NAMALWA (cell line): ENCODE measurements around the gene TNC.

ENCODE experiments used
- DNase-seq: peaks from one replicate; pipeline ENCODE4 v3.0.0-alpha.2; 2015; ENCODE audit warnings: low spot score

TNC gene

DNA sequence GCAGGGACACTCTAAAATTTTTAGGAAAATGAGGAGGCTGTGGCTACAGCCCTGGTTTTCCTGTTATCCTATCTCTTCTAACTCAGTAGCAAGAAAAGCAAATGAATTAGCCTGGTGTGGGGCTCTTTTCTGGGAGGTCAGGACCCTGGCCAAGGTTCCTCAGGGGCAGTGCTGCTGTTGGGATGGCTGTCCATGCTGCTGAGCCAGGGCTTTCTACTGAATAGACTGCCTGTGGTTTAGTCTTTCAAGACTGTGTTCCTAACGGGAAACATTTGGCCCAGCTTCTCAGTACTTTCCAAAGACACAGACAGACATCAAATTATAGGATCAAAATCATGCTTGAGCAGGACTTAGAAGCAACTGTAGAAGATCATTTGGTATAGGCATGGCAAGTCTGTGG is 18.1 kb downstream of the TNC start:
- no peak for DNase-seq

DNA sequence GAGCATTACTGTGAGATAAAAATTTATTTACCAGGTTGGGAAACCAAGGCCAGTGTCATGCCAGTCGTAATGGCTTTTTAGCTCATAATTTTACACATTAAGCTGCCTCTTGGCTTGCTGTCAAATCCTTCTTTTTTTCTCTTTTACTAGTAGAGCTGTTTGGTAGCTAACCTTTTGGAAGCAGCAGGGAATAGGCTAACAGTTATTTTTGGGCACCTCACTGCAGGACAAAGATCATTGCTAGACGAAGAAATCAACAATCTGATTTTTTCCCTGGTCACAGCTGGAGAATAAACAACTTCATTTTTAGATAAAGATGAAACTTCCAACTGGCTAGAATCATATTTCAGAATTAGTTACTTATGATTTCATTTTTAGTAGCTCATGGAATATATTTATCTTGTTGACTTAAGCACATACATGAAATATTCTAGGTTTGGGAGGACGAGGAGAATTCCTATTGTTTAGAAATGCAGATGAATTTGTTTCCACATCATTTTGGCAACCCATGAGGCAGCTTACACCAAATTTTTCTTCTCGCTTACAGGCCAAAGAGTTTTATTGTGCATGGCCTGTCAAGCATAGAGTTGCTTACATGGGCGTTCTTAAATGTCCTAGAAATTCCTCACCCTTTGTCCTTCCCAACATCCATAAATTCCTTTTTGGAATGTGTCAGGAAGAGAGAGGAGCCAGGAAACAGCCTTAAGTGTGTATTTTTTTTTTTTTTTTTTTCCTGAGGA is 19.6 kb downstream of the TNC start:
- DNase-seq, result no peak

DNA sequence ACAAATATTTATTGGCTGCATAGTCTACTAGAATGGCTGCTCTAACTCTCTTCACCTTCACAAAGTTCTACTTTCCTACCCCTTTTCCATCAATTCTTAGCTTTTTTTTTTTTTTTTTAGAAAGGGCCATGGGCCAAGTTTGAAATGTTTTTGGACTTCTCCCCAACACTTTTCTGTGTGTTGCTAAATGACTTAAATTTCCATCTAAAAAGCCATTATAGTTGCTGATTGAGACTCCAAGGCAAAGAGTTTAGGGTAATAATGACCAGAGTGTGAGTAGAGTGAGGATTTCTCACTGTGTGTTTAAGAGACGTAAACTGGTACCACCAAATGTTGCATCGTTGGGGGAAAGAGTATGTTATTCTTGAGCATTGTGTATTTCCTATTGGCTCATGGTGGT is 24.4 kb downstream of the TNC start:
- DNase-seq, result no peak

DNA sequence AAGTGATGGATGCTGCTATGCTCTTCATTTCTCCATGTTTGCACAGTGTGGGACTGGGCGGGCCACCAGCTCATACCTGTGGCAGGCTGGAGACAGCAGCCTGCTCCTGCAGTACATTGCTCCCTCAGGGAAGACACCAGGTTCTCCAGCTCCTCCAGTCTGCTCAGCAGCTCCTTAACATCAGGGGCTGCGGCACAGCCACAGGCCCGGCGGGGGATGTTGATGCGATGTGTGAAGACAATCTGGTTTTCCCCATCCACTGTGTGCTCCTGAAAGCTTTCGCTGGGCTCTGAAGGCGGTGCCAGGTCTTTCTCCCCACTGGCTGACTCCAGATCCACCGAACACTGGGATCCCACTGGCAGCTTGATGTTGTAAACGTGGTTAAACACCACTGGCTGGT is 27.5 kb downstream of the TNC start:
- DNase-seq, result no peak

DNA sequence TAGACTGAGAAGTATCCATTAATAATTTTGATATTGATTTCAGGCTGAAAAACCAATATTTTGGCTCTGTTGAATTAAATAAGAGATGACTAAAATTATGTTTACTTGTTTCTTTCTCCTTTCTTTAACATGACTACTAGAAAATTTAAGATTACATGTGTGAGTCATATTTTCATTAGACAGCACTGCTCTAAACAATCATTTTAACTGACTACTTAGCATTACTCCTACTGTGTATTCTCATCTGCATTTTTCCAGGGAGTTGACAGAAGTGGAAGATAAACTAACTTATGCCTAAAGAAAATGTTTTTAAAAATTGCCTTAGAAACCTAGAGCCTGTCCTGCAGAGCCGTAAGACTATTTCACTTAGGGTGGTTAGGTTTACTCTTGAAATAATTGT is 29.1 kb downstream of the TNC start:
- no peak for DNase-seq

DNA sequence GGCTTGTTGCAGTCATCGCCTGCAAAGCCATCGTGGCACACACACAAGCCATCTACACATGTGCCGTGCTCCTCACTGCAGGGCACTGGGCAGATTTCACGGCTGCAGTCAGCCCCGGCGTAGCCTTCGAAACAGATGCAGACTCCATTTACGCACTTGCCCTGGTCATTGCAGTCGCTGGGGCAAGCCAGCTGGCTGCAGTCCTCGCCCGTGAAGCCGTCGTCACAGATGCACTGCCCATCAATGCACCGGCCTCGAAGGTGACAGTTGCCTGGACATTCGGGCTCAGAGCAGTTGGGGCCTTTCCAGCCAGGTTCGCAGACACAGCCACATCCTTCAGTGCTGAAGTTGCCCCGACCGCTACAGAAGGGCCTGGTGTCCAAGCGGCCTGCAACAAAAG is 31.1 kb downstream of the TNC start:
- no peak for DNase-seq

DNA sequence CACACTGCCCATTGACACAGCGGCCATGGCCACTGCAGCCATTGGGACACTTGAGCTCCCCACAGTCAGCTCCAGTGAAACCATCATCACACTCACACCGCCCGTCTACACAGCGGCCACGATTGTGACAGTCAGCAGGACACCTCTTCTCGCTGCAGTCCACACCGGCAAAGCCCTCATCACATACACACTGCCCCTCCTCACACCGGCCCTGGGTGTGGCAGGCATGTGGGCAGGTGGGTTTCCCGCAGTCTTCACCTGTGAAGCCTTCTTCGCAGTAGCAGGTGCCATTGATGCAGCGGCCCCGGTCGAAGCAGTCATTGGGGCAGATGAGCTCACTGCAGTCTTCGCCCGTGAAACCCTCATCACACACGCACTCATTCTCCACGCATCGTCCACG is 31.5 kb downstream of the TNC start:
- no peak for DNase-seq

DNA sequence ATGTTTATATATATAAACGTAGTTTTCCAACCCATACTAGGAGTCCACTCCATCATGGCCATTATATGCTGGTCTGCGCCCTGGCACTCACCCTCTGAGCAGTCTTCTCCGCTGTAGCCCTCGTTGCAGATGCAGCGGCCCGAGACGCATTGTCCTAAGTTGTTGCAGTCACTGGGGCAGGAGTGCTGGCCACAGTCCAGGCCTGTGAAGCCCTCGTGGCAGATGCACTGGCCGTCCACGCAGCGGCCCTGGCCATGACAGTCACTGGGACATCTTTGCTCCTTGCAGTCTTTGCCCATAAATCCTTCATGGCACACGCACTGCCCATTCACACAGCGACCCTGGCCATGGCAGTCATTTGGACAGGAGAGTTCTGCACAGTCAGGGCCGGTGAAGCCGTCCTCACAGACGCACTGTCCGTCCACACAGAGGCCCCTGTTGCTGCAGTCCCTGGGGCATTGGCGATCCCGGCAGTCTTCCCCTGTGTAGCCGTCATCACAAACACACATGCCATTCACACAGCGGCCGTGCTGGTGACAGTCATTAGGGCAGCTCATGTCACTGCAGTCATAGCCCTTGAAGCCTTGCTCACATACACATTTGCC is 32.1 kb downstream of the TNC start:
- DNase-seq, result no peak

DNA sequence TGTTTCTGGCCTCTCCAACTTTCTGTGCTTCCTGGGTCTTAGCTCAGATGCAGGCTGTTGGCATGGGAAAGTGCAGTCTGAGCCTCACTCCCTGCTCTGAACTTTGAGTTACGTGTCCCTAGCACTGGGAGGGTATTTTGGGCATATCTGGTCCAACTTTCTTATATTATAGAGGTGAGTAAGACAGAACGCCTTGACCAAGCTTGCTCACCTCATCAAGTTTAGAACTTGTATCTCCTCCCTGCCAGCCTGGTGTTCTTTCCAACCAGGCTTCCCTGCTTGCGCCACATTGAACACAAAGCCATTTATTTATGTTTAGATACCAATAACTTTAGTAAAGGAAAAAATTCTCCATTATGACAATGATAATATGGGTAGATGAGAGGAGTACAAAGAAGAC is 33.2 kb downstream of the TNC start:
- DNase-seq, result no peak

DNA sequence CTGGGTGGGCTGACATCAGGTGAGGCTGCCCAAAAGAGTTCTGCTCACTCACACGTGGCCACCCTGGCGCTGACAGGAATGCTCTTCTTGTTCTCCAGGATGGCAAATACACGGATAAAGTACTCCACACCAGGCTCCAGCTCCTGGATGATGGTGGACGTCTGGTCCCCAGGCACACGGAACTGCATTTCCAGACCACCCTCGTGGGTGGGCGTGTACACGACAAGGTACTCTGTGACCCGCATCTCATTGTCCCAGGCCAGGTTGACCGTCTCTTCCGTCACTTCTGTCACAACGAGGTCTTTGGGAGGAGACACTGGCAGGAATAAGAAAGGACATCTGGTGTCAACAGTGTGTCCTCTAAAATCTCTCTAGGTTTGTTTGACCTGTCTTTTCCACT is 33.8 kb downstream of the TNC start:
- no peak for DNase-seq

DNA sequence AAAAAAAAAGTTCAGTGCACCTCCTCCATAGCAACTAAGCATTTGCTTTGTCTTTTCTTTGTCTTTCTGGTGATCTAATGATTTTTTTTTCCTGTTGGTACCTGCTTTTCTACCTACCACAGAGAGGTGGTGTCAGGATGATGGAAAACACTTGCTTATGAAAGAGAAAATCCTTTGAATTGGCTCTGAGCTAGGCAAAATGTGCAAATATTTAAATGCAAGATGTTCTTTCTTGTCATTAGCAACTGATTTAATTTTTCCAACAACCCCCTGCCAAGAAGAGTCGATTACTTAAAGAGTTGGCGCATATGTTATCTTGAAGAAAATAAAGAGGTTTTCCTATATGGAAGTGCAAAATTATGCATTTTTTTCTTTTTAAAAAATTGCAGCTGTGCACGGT is 37.7 kb downstream of the TNC start:
- DNase-seq, result no peak

DNA sequence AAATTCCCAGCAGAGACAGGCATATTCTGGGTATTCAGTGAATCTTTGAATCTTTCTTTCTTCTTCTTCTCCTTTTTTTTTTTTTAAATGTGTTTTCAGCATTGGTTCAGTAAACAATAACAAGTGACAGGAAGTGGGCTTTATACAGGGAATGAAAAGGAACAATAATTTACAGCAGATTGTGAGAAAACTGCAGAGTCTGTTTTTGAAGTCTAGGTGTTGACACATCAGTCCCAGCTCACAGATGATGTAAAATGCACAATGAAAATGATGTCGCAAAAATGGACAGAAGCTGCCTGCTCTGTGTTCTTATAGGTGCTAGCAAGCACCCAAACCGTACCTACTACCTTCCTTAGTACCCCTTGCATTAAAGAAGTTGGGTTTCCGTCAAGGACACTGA is 38.8 kb downstream of the TNC start:
- no peak for DNase-seq

DNA sequence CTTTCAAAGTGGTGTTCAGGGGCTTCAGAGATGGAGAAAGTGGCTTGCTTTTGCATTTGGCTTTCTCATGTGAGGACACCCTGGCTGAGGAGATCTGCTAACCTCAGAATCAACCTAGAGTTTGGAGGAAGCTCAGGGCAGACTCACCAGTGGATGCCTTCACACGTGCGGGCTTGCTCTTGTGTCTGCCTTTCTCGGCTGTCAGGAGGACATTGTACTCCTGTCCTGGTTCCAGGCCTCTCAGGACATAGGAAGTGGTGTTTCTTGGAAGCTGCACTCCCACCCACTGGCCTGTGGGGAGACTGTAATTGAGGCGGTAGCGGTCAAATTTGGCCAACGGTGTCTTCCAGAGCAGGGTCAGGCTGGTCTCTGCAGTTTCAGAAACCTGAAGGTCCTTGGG is 44.5 kb downstream of the TNC start:
- no peak for DNase-seq

DNA sequence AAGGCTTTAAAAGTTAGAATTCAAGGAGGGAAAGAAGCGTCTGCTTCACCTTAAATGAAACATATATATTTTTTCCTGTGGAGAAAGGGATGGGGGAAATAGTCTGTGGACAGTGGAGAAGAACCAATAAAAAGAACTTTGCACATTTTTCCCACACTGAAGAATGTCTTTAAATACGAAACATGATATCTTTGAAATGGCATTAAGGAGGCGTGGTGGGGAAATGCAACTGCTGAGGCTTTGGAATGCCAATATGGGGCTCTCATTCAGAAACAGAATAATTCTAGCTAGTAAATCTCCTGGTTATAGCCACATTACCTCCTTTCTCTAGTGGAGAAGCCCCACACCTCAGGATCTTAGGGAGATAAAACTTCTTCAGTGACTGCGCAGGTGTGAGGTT is 46.8 kb downstream of the TNC start:
- DNase-seq, result no peak

DNA sequence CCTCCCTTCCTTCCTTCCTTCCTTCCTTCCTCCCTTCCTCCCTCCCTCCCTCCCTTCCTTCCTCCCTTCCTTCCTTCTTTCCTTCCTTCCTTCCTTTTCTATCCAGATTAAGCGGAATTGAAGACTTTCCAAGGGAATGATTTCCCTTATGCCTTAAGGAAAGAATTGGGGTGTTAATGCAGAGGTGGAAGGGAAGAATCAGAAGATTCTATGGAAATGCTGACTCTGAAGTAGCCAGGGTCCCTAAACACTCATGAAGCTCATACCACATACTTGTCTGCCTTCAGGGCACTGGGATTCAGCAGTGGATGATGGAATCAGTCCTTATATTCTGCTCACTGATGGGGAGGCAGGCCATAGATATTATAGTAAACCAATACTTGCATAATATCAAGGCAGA is 48.2 kb downstream of the TNC start:
- no peak for DNase-seq

DNA sequence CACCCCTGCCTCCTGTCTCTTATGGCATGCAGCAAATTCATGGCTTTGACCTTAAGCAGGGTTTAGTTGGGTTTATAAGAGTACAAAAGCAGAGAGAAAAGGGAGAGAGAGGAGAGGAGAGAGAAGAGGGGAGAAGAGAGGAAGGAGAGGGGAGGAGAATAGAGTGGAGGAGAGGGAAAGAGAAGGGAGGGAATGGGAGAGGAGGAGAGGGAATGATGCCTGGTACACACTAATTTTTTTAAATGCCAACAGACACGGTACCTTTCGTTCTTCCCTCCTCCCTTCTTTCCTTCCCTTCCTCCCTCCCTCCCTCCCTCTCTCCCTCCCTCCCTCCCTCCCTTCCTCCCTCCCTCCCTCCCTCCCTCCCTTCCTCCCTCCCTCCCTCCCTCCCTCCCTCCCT is 48.7 kb downstream of the TNC start:
- DNase-seq, result no peak

DNA sequence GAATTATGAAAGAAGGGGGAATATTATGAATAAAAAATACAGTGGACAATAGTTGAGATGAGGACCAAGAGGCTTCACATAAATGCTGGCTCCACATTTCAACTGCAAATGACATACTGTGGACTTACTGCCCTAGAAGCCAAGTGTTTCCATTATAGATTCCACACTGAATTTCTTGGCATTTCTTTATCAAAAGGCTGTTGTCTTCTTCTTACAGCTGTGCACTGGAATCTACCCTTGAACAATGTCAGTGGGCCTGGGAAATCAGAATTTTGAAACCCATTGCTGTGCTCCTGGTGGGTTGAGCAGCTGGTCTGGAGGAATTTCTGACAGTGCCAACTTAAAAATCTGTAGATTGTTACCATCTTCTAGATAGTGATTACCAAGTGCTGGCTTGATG is 49.9 kb downstream of the TNC start:
- DNase-seq, result no peak

DNA sequence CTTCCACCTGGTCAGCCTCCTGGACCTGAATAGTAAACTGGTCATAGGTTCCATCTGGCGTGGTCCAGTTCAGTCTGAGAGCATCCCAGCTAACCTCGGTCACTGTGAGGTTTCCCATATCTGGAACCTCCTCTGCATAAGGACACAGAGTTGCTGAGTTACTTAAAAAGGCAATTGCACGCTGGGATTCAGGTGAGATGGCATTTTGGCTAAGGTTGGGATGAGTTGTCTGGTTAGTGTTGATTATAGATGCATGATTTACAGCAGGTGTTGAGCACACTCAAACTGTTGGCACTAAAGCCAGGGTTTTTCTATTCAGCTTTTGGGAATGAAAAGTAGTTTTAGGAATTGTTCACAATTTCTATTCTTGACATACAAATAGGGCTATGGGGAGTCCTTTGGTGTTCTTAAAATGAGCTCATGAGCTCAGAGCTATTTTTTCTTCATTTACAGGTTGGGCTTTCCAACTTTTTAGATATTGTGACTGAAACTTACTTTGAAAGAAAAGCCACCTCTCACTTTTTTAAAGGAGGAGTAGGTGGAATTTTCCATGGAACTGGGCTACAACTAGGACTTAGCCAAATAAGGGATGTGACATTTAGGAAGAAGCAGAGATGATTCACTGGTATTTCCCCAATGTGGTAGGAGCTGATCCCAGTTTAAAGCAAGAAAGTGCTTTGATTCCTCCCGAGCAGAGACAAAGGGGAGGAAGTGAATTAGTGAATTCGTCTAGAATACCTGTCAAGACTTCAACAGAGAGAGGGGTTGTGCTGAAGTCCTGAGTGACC is 54.7 kb downstream of the TNC start:
- no peak for DNase-seq

DNA sequence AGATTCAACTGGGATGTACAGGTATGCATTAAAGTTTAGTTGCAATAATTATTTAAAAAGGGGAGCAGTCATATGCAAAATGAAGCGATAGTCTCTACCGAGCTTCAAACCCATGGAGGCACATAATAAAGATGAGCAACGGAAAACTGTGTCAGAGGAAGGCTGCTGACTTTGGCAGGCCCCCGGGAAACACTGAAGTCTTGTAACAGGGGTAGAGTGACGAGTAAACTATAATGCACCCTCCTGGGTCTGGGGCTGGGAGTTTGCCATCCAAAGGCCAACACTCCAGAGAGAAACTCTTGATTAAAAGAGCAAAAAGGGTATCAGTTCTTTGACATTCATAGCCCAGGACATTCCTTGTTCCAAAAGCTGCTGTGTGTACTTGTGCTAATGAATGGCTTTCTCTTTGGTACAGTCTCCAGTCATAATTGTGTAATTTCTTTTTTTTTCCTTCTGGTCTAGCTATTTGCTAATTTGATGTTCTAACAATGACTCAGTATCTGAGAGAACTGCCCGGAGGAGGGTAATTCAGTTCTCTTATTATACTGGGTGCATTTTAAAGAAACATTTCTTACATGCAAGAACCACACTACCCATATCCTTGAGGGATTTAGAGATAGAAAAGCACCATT is 59.2 kb downstream of the TNC start:
- DNase-seq, result no peak

DNA sequence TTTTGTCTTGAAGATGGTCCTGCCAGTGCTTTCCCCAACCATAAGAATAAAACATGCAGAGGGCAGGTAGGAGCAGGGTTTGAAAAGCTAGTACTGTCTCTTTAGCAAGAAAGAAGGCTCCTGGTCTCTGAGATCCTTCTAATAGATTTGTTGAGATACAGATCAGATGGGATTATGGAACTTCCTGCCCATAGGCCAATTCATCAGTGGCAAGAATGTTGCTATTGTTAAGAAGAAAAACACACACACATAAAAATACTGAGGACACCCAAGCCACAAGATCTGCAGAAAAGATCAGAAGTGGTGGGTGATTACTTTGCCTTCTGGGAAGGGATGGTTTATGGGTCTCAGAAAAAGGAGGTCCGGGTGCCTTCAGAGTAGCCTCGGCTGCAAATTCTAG is 59.8 kb downstream of the TNC start:
- no peak for DNase-seq

DNA sequence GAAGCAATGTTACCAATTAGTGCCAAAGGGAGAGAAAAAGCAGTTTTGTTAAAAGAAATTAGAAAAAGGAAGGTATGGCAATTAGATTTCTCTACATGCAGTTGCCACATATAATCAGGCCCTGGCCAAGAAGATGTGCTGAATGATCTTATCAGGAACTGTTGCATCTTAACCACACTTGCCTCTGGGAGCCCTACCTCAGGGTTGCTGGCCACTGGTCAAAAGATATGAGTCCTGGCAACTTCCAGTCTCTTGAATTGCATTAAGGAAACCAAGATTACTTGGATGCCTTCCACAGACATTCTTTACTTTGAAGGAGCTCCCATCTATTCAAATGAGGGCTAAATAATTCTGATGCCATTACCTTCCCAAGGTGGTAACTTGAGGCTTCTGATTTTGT is 60.4 kb downstream of the TNC start:
- DNase-seq, result no peak

DNA sequence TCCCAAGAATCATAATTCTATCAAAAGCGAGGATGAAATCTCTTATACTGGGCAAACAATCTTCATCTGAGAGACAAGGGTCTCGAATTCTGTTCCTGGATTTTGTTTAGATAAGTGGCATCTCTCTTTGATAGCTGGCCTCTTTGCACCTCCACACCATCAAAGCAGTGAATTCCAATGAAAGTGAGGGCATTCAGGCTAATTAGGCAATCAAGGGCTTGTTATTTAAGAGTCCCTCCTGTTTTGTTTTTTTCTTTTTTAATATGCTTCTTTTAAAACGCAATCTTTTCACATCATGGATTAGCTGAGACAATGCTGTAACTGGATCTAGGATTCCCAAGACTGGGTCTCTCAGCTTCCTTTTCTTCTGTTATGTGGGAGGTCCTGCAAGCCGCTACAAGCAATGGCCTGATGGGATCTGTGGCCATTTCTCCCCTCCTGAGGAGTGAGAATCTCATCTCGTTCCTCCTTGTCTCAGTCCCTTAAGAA is 67.9 kb downstream of the TNC start:
- no peak for DNase-seq

DNA sequence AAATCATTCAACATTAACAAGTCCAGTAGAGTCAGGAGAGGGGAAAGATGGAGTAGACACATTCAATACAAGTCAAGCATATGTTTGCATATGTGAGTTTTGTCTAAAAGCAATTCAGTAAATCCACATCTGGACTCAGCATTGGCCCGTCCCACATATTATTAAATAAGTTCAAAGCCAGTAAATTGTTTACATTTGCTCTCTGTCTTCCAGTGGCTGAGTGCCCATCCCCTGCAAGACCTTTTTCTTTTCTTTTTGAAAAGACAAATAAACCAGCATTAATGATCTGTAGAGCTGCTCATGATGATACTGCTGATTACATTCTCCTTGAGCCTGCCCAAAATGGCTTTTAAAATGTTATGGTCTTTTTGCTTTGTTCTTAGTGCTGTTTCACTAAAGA is 71.1 kb downstream of the TNC start:
- DNase-seq, result no peak
